Choroid plexus epithelial cell (primary cell): ENCODE measurements around the gene CYP2B6.
A peak's percentile ranks its signal among the peaks of the same experiment; 100 is the strongest.
"Not testable (repeated sequence)": the region's sequence is repeated elsewhere in the genome, so short reads cannot be mapped to it uniquely, and the experiment has no call there.

Experiments used
- DNase-seq: peaks from one replicate; pipeline ENCODE4 v3.0.0-alpha.2; 2010; ENCODE audit warnings: low read depth
- H3K4me3 ChIP-seq: 2 replicates; pipeline ENCODE4 v1.5.1; 2011; ENCODE audit warnings: low read depth, mild to moderate bottlenecking, control low read depth, low read length, moderate library complexity
- CTCF ChIP-seq: conservative IDR thresholded peaks from 2 replicates; pipeline ENCODE4 v1.5.1; 2011; ENCODE audit warnings: low read depth, mild to moderate bottlenecking, control low read depth, inconsistent platforms, low read length, moderate library complexity

CYP2B6 gene

GRCh38 chr19:40995355-40995754, 4.3 kb downstream of the CYP2B6 start:
- TF ChIP-seq CTCF: no peak
- H3K4me3 ChIP-seq: no peak overlapping the region
- DNase-seq: no peak

GRCh38 chr19:40999018-40999417, 7.9 kb downstream of the CYP2B6 start:
- not testable (repeated sequence) for H3K4me3 ChIP-seq, DNase-seq

GRCh38 chr19:41000310-41000737, 9.2 kb downstream of the CYP2B6 start:
- peak; percentile 14 for DNase-seq
- no peak for TF ChIP-seq CTCF
- no peak overlapping the region for H3K4me3 ChIP-seq

- H3K4me3 ChIP-seq: no peak overlapping the region
- no peak for TF ChIP-seq CTCF
- DNase-seq: no peak
Measured at GRCh38 chr19:41001243-41001971, 10.3 kb downstream of the CYP2B6 start.

- H3K4me3 ChIP-seq: not testable (repeated sequence)
Measured at GRCh38 chr19:41003656-41004055, 12.6 kb downstream of the CYP2B6 start.

GRCh38 chr19:41009700-41010235, 18.7 kb downstream of the CYP2B6 start:
- no peak overlapping the region for H3K4me3 ChIP-seq
- DNase-seq: no peak
- no peak for TF ChIP-seq CTCF

More at GRCh38 chr19:41003656-41004055, 12.6 kb downstream of the CYP2B6 start:
- DNase-seq: not testable (repeated sequence)

- no peak overlapping the region for H3K4me3 ChIP-seq
- TF ChIP-seq CTCF: no peak
- DNase-seq: no peak
Measured at GRCh38 chr19:41013359-41013758, 22.3 kb downstream of the CYP2B6 start.

GRCh38 chr19:41014643-41015042, 23.6 kb downstream of the CYP2B6 start:
- TF ChIP-seq CTCF: no peak
- no peak for DNase-seq
- H3K4me3 ChIP-seq: no peak overlapping the region
